Heart right ventricle (tissue), 16 donors: Measurements from ENCODE around the gene IGFALS. TPM values are rescaled to one million over a fixed set of nuclear protein-coding genes. Genes with fewer than 3 reads are reported as not detected.

ENCODE experiments used
- ATAC-seq, 8 donors: fragments of 200-7000 bp; cut with Tn5 transposase; one replicate each; pipeline ENCODE4 v1.9.1; 2020; ENCODE audit warnings: mild to moderate bottlenecking in 8 of 8, moderate library complexity in 8 of 8, moderate number of reproducible peaks in 1 of 8
- DNase-seq, 2 donors: peaks; one replicate each; pipeline ENCODE4 v3.0.0-alpha.2; 2020
- H3K27ac ChIP-seq, 10 donors: fragments of 200-600 bp; sonication (generic) in 2 of 10; one replicate each; pipeline versions ENCODE4 v1.5.0 to v1.8.0; 2020 to 2022; ENCODE audit warnings: mild to moderate bottlenecking in 3 of 10
- H3K27me3 ChIP-seq, 7 donors: fragments of 200-600 bp; one replicate each; pipeline ENCODE4 v1.8.0; 2021 to 2022; ENCODE audit warnings: mild to moderate bottlenecking in 2 of 7
- H3K36me3 ChIP-seq, 9 donors: fragments of 200-600 bp; sonication (generic) in 1 of 9; one replicate each; pipeline versions ENCODE4 v1.5.0 to v1.8.0; 2020 to 2022; ENCODE audit warnings: mild to moderate bottlenecking in 2 of 9
- H3K4me1 ChIP-seq, 9 donors: fragments of 200-600 bp; sonication (generic) in 1 of 9; one replicate each; pipeline versions ENCODE4 v1.5.0 to v1.8.0; 2020 to 2022; ENCODE audit warnings: mild to moderate bottlenecking in 4 of 9
- H3K4me3 ChIP-seq, 10 donors: fragments of 200-600 bp; sonication (generic) in 2 of 10; one replicate each; pipeline versions ENCODE4 v1.5.0 to v1.8.0; 2020 to 2022; ENCODE audit warnings: mild to moderate bottlenecking in 7 of 10, moderate library complexity in 2 of 10
- H3K9me3 ChIP-seq, 11 donors: fragments of 200-600 bp in 10 of 11; sonication (generic) in 2 of 11; one replicate each; pipeline versions ENCODE4 v1.5.0 to v1.8.0; 2013 to 2022; ENCODE audit warnings: mild to moderate bottlenecking in 2 of 11, control low read depth in 1 of 11, moderate library complexity in 1 of 11
- WGBS, 2 donors: extraction: QIAGEN DNeasy Blood & Tissue Kit; methylation state at CpG; one replicate each; pipeline ENCODE4 v1.1.7; 2013; ENCODE audit warnings: inconsistent platforms in 1 of 2; 5-methylcytosine and 5-hydroxymethylcytosine counted together
- intact Hi-C, 10 donors: fragments of 100-400 bp; cut with DNase I; formaldehyde crosslinking; loops; one replicate each; pipeline versions ENCODE4 v1.11.1 to v1.14.2; 2022
- polyA plus RNA-seq, 2 donors: library from polyadenylated mRNA; stranded (reverse); fragments of 200-250 nt; gene quantifications; one replicate each; pipeline ENCODE4 v1.2.3, GENCODE V29; 2013
- total RNA-seq, 10 donors: library from RNA; stranded (reverse); fragmentation: NEBNext Ultra II Directional in 3 of 10; extraction: Animal tissue kit (Norgen Biotek cat#: 25700) in 3 of 10; gene quantifications; one replicate each; pipeline versions ENCODE4 v1.2.1 to v1.2.4, GENCODE V29; 2021 to 2023
- TF ChIP-seq, protein P1 (sequence below), 9 donors: fragments of 200-600 bp; sonication (generic) in 2 of 9; IDR thresholded peaks; one replicate each; pipeline versions ENCODE4 v1.5.0 to v1.8.0; 2021 to 2022; ENCODE audit warnings: antibody characterized with exemption in 9 of 9, mild to moderate bottlenecking in 5 of 9, moderate library complexity in 1 of 9
- donor health status: Arrhythmogenic right ventricular cardiomyopathy.
- donor health status: ischemic (EF 13 %, LVEDD 7.1; RV severe dilation, severe dysfunction).
- donor health status: healthy with polysubstance abuse.
- donor health status: DM: no; HTN: yes; CAD: no.
- donor health status: DM: no; HTN: no; CAD: no.
- donor health status: ischemic (EF 25% LVEDD 6.9; RV normal size, moderate dysfunction).
- donor health status: ischemic (EF 25% LVEDD 5.7; RV mildly dilated, moderate dysfunction).
- donor health status: healthy.
- donor health status: DM: yes; HTN: yes; CAD: no.
- donor health status: Ischemic cardiomyopathy.
- donor health status: ischemic (EF 35%, LVEDD 5.7; RV mildly dilated, moderate dysfunction).
- donor health status: nonischemic (EF 11% LVEDD 7.7; RV severe dilation, severe dysfunction).
- donor health status: DM: yes; HTN: yes; CAD: no.
- donor health status: PGD.
- donor health status: ischemic (EF 29% LVEDD 5.4; RV normal size, mild dysfunction).
- donor health status: nonischemic (EF 23%, LVEDD 6.1; RV moderate dilation, normal function).

IGFALS gene
- total and polyA plus RNA-seq, 12 donors, result 0.04 to 0.59 (median 0.13) TPM; not detected in 6

DNA sequence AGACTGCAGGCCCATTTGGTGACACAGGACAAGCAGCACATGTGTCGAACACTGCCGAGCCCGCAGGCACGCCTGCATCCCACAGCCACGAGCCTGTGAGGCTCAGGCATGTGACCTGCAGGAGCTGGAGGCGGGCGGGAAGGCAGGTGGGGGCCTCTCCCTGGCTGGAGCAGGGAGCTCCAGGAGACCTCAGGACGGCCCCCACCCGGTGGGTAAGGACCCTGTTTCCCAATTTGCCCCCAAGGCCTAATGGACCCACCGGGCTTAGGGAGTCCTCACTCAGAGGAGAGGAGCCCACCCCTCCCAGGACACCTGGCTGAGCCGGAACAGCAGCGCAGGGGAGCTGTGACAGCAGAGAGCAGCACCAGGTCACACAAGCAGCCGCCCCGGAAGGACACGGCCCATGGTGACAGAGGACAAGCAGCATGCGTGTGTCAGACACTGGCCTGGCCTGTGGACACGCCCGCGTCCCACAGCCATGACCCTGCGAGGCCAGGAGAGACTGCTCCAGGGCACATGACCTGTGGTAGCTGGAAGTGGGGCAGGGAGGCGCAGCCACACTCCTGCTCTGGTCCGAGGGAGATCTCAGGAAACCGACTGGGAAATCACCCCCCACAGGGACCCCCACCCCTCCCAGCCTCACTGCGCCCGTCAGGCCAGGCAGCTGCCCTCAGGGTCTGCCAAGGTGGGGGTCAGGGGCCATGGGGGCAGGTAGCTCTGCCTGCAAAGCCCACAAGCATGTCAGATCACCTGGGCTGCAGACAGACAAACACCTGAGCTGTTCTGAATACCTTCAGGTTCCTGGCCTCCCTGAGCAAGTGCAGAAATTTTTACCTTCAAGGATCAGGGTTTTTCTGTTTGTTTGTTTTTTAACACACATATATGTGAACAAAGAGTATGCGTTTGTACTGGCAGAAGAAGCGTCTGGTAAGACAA lies 13.5 kb downstream of the IGFALS start:
- Histone ChIP-seq H3K36me3 (peaks cover 0 to 62% (median 15%) of the 10 kb centered on the region in 9 donors), H3K9me3 (no peaks in the 10 kb centered on the region), H3K27ac (no peak overlapping the region), H3K27me3 (no peaks in the 10 kb centered on the region), H3K4me1 (peaks cover 16 to 50% (median 34%) of the 10 kb centered on the region in 9 donors), H3K4me3 (no peak overlapping the region)
- no peak for ATAC-seq
- peak in 1 of 2 donors; percentile 21 for DNase-seq
- WGBS, 2 donors, result 82% methylated on average over 27 of the region's 27 CpGs
- TF ChIP-seq, protein P1, sequence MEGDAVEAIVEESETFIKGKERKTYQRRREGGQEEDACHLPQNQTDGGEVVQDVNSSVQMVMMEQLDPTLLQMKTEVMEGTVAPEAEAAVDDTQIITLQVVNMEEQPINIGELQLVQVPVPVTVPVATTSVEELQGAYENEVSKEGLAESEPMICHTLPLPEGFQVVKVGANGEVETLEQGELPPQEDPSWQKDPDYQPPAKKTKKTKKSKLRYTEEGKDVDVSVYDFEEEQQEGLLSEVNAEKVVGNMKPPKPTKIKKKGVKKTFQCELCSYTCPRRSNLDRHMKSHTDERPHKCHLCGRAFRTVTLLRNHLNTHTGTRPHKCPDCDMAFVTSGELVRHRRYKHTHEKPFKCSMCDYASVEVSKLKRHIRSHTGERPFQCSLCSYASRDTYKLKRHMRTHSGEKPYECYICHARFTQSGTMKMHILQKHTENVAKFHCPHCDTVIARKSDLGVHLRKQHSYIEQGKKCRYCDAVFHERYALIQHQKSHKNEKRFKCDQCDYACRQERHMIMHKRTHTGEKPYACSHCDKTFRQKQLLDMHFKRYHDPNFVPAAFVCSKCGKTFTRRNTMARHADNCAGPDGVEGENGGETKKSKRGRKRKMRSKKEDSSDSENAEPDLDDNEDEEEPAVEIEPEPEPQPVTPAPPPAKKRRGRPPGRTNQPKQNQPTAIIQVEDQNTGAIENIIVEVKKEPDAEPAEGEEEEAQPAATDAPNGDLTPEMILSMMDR (IDR thresholded peaks at IDR 0.05), result no peak
- intact Hi-C loops, result loop anchor here in 1 of 10 donors (5.0 kb wide), 1 partner anchor 157 kb away; no protein-coding TSS in a partner anchor

DNA sequence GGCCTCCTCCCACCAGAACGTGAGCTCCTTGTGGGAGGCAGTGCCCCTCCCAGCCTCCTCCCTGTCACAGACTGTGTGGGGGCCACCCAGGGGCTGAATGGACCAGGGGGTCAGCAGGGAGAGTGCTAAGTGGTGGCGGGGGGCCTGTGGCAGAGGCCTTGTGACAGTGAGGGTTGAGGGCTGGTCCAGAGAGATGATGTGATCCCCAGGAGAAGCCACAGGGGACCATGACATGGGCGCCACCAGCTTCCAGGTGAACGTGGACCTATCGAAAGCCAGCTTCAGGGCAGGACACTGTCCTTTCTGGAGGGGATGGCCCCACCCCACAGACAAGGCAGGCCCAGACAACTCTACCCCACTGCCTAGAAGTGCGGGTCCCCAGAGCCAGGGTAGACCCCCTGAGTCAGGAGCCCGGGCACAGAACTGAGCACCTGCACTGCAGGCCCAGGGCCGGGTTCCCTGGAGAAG lies 14.2 kb downstream of the IGFALS start:
- H3K36me3 ChIP-seq, result peaks cover 0 to 63% (median 15%) of the 10 kb centered on the region in 9 donors
- H3K27ac ChIP-seq, result peak overlapping the region in 1 of 10 donors; percentile 7
- no peak for ATAC-seq
- no peaks in the 10 kb centered on the region for H3K9me3 ChIP-seq
- no peak overlapping the region for H3K4me3 ChIP-seq
- 81 to 82% methylated on average over 8 of the region's 8 CpGs for WGBS, 2 donors
- peaks cover 19 to 50% (median 38%) of the 10 kb centered on the region in 9 donors for H3K4me1 ChIP-seq
- H3K27me3 ChIP-seq, result no peaks in the 10 kb centered on the region
- intact Hi-C loops, result loop anchor here in 1 of 10 donors (5.0 kb wide), 1 partner anchor 158 kb away; no protein-coding TSS in a partner anchor
- TF ChIP-seq, protein P1 (IDR thresholded peaks at IDR 0.05), result no peak
- peak in 1 of 2 donors; percentile 13 for DNase-seq

DNA sequence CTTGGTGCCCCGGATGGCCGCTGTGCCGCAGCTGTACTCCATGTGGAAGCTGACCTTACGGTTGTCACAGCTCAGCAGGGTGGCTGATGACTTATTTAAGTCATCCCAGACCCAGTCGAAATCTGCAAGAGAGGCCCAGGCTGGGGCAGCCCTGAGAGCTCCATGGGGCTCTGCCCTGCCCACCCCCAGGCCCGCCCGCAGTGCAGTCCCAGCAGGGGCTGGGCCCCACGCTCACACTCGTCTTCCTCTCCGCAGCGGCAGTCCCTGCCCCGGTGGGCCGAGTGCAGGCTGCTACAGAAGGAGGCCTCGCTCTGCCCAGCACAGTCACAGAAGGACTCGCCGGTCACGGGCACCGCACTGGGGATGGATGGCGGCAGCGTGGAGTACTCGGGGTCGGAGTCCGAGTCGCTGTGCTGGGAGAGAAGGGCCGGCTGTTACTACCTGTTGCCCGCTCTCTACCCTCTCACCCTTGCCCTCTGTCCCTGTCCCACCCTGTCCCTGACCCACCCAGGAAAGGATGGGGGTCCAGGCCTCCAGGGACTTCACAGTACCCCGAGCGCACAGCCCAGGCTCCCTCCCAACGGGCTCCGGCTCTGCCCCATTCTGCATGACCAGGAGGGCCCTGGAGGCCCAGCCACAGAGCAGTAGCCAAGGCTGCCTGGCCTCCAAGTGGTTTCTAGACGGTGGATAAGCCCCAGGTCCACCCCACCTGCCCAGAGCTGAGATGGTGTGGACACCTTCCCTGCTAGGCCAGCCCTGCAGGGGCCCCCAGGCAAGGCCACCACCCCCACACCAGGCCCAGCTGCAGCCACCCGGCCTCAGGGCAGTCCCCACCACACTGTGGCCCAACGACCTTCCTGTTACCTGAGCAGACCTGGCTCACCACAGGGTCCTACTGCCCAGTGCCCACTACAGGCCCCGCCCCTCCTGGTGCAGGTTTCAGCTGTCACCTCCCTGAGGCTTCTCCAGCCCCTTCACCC lies 15.0 kb downstream of the IGFALS start:
- ATAC-seq (no peak), DNase-seq (peak in 1 of 2 donors; percentile 13)
- H3K36me3 ChIP-seq, result peaks cover 0 to 63% (median 15%) of the 10 kb centered on the region in 9 donors
- no peak overlapping the region for H3K4me3 ChIP-seq
- no peaks in the 10 kb centered on the region for H3K27me3 ChIP-seq
- peaks cover 20 to 50% (median 38%) of the 10 kb centered on the region in 9 donors for H3K4me1 ChIP-seq
- no peaks in the 10 kb centered on the region for H3K9me3 ChIP-seq
- TF ChIP-seq, protein P1 (IDR thresholded peaks at IDR 0.05), result no peak
- 84 to 86% methylated on average over 34 of the region's 34 CpGs for WGBS, 2 donors
- intact Hi-C loops, result loop anchor here in 1 of 10 donors (5.0 kb wide), 1 partner anchor 159 kb away; no protein-coding TSS in a partner anchor
- H3K27ac ChIP-seq, result peak overlapping the region in 1 of 10 donors; percentile 7
